HFF-Myc (cell line): ENCODE measurements around the gene VRK2.

ENCODE experiments used
- DNase-seq: peaks from one replicate; pipeline ENCODE4 v3.0.0-alpha.2; 2011; ENCODE audit warnings: low read depth; ENCODE audit errors: extremely low read depth
- H3K4me3 ChIP-seq: replicated peaks from 2 replicates; pipeline ENCODE4 v1.5.1; 2011; ENCODE audit warnings: low read depth, mild to moderate bottlenecking, control low read depth, low read length
- CTCF ChIP-seq: IDR thresholded peaks from 2 replicates; pipeline ENCODE4 v1.5.1; 2012; ENCODE audit warnings: mild to moderate bottlenecking, low read depth, low read length, control low read depth; ENCODE audit errors: missing control alignments

VRK2 gene

DNA sequence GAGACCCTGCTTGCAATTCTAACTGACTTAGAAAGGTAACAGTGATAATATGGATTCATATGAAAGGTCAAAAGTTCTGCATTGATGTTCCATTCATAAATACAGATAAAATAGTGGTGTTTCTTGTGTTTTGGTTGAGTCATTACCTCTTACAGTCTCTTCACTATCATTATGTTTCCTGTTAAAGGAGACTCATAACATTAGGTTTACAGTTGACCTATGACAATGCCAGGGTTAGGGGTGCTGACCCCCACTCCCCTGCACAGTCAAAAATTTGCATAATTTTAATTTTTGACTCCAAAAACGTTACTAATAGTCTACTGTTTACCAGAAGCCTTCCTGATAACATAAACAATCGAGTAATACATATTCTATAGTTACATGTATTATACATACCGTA is 75.4 kb downstream of the VRK2 start:
- no peak for DNase-seq
- TF ChIP-seq CTCF: no peak
- H3K4me3 ChIP-seq: no peak overlapping the region

GRCh38 chr2:58122540-58122939 is 75.9 kb downstream of the VRK2 start:
- no peak for DNase-seq

GRCh38 chr2:58127111-58127510 is 80.5 kb downstream of the VRK2 start:
- no peak for TF ChIP-seq CTCF
- no peak overlapping the region for H3K4me3 ChIP-seq
- DNase-seq: no peak

More at GRCh38 chr2:58122540-58122939, 75.9 kb downstream of the VRK2 start:
- H3K4me3 ChIP-seq: no peak overlapping the region
- no peak for TF ChIP-seq CTCF

DNA sequence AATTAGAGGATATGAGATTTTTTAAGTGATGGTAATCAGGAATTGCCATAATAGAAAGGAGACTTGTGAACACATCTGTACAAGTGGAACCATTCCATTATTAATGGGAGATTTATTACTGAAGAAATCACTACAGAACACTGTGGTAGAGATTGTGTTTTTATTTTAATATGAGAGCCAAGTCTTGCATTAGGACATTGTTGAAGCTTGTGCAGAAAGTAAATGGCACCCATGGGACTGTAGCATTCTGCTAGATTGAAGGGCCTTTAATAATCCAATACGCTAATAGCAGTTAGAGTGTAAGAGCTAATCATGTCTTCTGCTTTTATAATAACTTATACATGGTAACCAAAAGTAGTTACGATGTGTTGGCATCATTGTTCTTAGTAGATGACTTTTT is 83.6 kb downstream of the VRK2 start:
- no peak for TF ChIP-seq CTCF
- DNase-seq: no peak
- H3K4me3 ChIP-seq: no peak overlapping the region

GRCh38 chr2:58131191-58132011 is 84.8 kb downstream of the VRK2 start:
- no peak for DNase-seq
- H3K4me3 ChIP-seq: no peak overlapping the region
- TF ChIP-seq CTCF: no peak

DNA sequence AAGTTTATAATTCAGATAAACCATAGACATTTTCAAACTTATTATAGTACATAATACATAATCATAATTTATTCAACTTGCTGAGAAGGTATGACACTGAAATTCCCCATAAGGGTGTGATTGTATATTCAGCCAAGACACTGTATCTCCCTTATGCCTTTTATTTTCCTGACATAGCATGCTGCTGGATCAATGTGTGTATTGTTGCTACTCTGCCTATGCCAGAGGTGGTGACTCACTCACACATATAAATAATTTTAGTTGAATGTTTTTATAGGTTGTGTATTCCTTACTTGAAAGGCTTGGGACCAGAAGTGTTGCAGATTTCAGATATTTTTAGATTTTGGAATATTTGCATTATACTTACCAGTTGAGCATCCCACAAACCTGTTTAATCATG is 86.8 kb downstream of the VRK2 start:
- DNase-seq: no peak
- no peak for TF ChIP-seq CTCF

DNA sequence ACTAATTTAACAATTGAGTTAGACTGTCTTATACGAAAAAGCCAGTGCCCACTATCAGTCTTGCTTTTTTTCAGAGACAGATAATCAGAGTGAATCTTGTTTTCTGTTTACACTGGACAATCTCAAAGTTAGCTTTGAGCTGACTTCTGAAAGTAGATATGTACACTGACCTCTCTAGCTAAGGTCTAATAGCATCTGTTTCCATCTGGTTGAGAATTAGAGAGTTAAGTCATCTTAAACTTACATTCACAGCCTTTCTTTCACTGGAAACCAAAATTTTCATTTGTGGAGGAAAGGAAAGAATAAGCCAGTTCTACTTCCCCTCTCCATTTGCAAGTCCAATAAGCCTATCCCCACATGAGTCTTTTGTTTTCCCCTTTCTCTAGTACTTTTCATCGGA is 89.3 kb downstream of the VRK2 start:
- no peak for TF ChIP-seq CTCF
- DNase-seq: no peak
- H3K4me3 ChIP-seq: no peak overlapping the region

More for the DNA sequence above, 86.8 kb downstream of the VRK2 start:
- H3K4me3 ChIP-seq: no peak overlapping the region
